Kidney epithelial cell (primary cell): Measurements from ENCODE around the gene KCND1. TPM values are rescaled to one million over a fixed set of nuclear protein-coding genes. Genes with fewer than 3 reads are reported as not detected.

Source experiments
- DNase-seq: peaks from one replicate; pipeline ENCODE4 v3.0.0-alpha.2; 2010; ENCODE audit warnings: low read depth
- H3K27me3 ChIP-seq: 2 replicates; pipeline ENCODE4 v1.6.0; 2011; ENCODE audit warnings: low read length; ENCODE audit not compliant: control insufficient read depth, insufficient read depth
- H3K36me3 ChIP-seq: 2 replicates; pipeline ENCODE4 v1.5.1; 2011; ENCODE audit warnings: low read length; ENCODE audit not compliant: control insufficient read depth, insufficient read depth
- H3K4me3 ChIP-seq: 2 replicates; pipeline ENCODE4 v1.5.1; 2011; ENCODE audit warnings: low read depth, mild to moderate bottlenecking, control low read depth, low read length
- CTCF ChIP-seq: IDR thresholded peaks from 2 replicates; pipeline ENCODE4 v1.5.1; 2011; ENCODE audit warnings: mild to moderate bottlenecking, moderate library complexity, low read length, control low read depth, inconsistent platforms; ENCODE audit not compliant: insufficient read depth, poor library complexity, severe bottlenecking
- total RNA-seq: library from RNA; depleted of rRNA; stranded (reverse); fragments of >200 nt; gene quantifications from 2 replicates; pipeline ENCODE4 v1.2.3, GENCODE V29; 2015

The KCND1 gene
- total RNA-seq, 1 donor from 2014 or later: 0.67 TPM

- no peak overlapping the region for H3K4me3 ChIP-seq
- DNase-seq: no peak
- no peaks in the 10 kb centered on the region for H3K36me3 ChIP-seq
- no peaks in the 10 kb centered on the region for H3K27me3 ChIP-seq
- TF ChIP-seq CTCF: no peak
Measured at GRCh38 chrX:48923771-48924170, 47.9 kb downstream of the KCND1 start.

- no peaks in the 10 kb centered on the region for H3K27me3 ChIP-seq
- no peak for TF ChIP-seq CTCF
- DNase-seq: no peak
- no peak overlapping the region for H3K4me3 ChIP-seq
- no peaks in the 10 kb centered on the region for H3K36me3 ChIP-seq
Measured at GRCh38 chrX:48920718-48921104, 50.9 kb downstream of the KCND1 start.

GRCh38 chrX:48919947-48920717, 51.5 kb downstream of the KCND1 start:
- Histone ChIP-seq H3K36me3 (no peaks in the 10 kb centered on the region), H3K27me3 (no peaks in the 10 kb centered on the region), H3K4me3 (no peak overlapping the region)
- DNase-seq: no peak
- TF ChIP-seq CTCF: no peak

GRCh38 chrX:48919360-48919841, 52.2 kb downstream of the KCND1 start:
- Histone ChIP-seq H3K27me3 (no peaks in the 10 kb centered on the region), H3K36me3 (no peaks in the 10 kb centered on the region), H3K4me3 (peak overlapping the region; percentile 5)
- no peak for DNase-seq
- no peak for TF ChIP-seq CTCF

GRCh38 chrX:48918643-48919340, 52.9 kb downstream of the KCND1 start, which contains the start of gene PIM2:
Gene PIM2 (minus strand): TSS chrX:48919024. CDS start chrX:48918834, 190 bp downstream.
- peak; percentile 69 for DNase-seq
- no peaks in the 10 kb centered on the region for H3K36me3 ChIP-seq
- peak within 1 kb of the TSS; percentile 69 for H3K4me3 ChIP-seq
- no peaks in the 10 kb centered on the region for H3K27me3 ChIP-seq
- no peak for TF ChIP-seq CTCF
